Measurements from ENCODE around the gene RNF208.

RNF208 gene

DNA sequence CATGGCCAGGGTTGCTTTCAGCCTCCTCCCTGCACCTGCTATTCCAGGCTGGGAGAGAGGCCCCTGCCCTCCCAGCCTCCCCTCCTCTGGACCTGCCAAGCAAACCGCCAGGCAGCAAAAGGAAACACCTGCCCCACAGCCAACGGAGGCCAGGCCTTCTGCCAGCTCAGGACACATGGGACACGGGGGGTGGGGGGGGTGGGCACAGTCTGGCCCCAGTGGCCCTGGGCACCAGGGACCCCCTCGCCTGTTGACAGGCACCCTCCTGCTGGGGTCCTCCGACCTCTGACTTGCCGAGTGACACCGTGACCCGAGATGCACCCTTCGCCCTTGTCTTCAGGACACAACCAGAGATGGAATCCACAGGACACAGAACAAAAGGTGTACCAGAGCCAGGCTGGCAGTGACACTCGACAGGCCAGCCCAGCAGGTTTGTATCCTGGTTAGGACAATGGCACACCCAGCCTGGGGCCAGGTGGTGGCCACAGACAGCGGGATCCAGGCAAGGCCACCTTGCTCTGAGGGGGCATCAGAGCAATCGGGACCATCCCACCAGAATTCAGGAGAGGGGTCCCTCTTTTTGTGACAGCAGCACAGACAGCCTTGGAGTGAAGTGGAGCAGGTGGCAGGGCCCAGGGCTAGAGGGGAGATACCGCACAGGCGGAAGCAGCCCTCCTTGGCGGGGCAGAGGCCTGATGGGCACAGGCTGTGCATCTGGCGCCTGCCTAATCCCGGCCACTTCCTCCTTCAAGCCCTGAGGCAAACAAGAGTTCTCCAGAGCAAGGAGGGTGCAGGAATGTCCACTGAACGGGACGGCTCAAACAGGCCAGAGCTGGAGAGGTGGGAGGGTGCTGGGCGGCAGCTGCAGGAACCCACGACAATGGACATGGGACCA is 48.9 kb downstream of the RNF208 start:
- no peak for DNase-seq

DNA sequence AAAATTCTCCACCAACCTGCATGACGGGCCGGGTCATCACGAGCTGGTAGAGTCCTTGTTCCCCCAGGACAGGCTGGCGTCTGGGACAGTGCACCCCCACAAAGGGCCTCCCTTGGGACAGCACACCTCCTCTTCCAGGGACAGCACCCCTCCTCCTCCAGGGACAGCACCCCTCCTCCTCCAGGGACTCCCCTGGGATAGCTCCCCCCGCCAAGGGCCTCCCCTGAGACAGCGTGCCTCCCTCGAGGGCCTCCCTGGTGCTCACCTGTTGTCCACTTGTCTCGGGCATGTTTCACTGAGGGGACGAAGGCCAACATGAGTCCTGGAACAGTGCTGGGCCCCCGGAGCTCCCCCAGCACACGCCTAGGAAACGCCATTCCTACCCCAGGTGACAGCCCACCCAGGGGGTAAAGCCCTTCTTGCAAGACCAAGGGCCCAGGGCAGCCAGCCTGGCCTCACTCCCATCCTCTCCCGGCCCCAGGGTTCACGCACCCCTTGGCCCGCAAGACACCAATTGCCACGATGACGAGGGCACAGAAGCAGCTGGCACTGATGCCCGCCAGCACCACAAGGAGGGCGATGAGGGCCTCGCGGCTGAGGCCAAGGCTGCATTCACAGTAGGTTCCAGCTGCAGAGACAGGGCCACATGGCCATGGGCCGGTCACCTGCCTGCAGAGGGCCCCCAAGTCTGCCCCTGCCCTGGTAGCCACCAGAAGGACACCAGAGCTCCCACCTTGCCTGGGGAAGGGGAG is 50.7 kb downstream of the RNF208 start:
- DNase-seq: no peak

DNA sequence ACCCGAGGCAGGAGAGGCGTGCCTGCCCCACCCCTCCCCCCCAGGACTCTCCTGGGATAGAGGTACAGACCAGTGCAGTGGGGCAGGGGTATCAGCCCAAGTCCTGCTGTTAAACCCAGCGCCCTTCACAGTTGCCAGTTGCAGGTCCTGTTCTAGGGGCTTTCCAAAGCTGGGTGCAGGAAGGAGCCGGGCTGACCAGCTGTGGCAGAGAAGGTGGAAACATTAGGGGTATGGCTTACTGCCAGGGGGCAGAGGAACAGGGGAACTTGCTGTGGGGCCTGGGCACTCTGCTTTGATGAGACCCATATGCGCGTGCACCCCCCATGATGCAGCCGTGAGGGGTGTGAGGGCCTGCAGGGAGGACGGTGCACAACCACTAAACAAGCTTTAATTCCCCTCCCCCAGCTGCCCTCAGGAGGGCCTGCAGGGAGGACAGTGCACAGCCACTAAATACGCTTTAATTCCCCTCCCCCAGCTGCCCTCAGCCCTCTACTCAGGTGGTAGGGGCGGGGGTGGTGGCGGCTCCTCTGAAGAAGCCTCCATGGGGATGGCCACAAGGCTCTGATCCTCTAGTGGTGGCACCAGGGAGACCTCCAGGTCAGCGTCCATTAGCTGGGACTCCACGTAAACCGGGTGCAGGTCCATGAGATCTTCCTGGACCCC is 51.4 kb downstream of the RNF208 start:
- DNase-seq: no peak
